SK-MEL-5 (cell line): ENCODE results near the gene SNAI3. TPM values are rescaled to one million over a fixed set of nuclear protein-coding genes. Genes with fewer than 3 reads are reported as not detected.

Experiments
- DNase-seq: peaks from one replicate; pipeline ENCODE4 v3.0.0-alpha.2; 2016; ENCODE audit warnings: low read depth, low spot score
- in situ Hi-C: cut with HindIII; loops from 2 replicates; pipeline ENCODE4 v1.10.0; 2016; ENCODE audit warnings: low sequenced_read_pairs, high pct_unique_total_duplicates, low pct_unique_long_range_greater_than_20kb
- total RNA-seq: library from RNA; depleted of rRNA; stranded (reverse); fragments of >200 nt; shearing (Covaris generic); gene quantifications from 2 replicates; pipeline ENCODE4 v1.2.3, GENCODE V29; 2014

SNAI3 gene
- total RNA-seq, 1 experiment from 2014 or later = not detected

GRCh38 chr16:88697116-88697830 lies 11.0 kb upstream of the SNAI3 start:
- no peak for DNase-seq
- in situ Hi-C loops = no loop called here

- in situ Hi-C loops = no loop called here
- DNase-seq = no peak
These were observed 10.1 kb upstream of the SNAI3 start for GRCh38 chr16:88696441-88696840.

DNA sequence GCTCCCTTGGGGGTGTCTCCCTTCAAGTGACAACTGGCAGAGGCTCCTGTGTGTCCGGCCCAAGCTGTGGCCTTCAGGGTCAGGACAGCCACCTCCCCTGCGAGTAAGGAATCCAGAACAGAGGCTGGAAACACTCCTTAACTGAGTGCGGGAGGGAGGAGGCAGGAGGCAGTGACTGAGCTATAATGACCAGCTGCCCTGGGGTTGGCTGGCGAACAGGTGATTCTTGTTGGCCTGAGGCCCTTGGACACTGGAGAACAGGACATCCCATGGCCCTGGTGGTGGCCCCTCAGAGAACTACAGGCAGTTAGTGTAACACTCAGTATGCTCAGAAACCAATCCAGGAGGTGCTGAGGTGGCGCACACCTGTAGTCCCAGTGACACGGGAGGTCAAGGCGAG lies 9.4 kb upstream of the SNAI3 start:
- in situ Hi-C loops = no loop called here
- no peak for DNase-seq

DNA sequence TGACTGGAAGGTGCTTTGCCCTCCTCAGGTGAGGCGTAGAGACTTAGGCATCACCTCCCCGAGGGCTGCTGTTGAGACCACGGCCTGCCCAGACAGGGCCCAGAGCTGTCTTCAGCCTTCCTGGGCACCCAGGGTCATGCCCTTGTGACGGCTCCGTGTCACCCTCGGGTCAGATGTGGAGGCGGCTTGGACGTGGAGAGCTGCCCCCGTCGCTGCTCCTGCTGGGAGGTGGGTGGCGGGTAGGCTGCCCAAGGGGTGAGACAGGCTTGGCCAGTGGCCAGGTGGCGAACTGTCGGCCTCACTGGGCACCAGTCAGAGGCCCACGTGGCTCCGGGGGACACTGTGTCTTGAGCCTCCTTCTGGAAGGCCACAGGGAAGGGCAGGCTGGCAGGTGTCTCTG lies 8.9 kb upstream of the SNAI3 start:
- in situ Hi-C loops = no loop called here
- DNase-seq = no peak

GRCh38 chr16:88694221-88695087 lies 8.1 kb upstream of the SNAI3 start:
- in situ Hi-C loops = no loop called here
- DNase-seq = no peak

- in situ Hi-C loops = no loop called here
- DNase-seq = no peak
These were observed 7.3 kb upstream of the SNAI3 start for GRCh38 chr16:88693420-88694177.

DNA sequence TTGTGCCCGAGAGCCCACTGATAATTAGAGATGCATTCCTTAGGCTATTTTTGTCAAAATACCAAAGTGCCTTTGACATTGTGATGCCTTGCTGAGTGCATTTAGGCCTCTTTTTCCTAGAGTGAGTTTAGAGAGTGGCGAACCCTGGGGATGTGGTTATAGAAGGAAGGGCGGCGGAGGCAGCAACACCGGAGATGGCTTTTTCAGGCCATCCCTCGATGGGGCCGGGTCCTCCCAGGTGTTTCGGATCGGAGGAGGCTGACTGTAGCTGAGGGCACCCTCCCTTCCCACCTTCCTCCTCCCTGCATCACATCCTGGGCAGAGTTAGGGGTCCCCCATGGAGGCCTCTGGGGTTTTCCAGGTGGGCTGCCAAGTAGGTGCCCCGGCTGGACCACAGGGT lies 6.6 kb upstream of the SNAI3 start:
- in situ Hi-C loops = no loop called here
- DNase-seq = no peak

- in situ Hi-C loops = no loop called here
- DNase-seq = no peak
These were observed 5.7 kb upstream of the SNAI3 start for GRCh38 chr16:88691924-88692560.

- DNase-seq = no peak
- in situ Hi-C loops = no loop called here
These were observed 5.0 kb upstream of the SNAI3 start for GRCh38 chr16:88691129-88691813.

- in situ Hi-C loops = no loop called here
- DNase-seq = no peak
These were observed 4.2 kb upstream of the SNAI3 start for GRCh38 chr16:88690341-88691128.

- no peak for DNase-seq
- in situ Hi-C loops = no loop called here
These were observed 1.9 kb upstream of the SNAI3 start for GRCh38 chr16:88688013-88688778.

GRCh38 chr16:88687676-88688012 lies 1.3 kb upstream of the SNAI3 start:
- in situ Hi-C loops = no loop called here
- DNase-seq = no peak

DNA sequence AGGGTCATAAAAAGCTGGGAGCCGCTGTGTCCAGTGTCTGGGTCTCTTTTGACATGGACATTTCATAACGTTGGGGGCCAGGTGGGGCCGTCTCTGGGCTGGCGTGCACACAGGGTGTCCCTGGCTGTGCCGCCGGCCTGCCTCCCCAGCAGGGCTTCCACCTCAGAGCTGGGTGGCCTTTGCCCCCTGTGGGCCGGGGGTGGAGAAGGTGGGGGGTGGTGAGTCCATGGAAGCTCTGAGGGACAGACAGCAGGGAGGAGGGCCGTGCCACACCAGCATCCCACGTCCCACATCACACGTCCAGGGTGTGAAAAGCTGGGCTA lies 908 bp upstream of the SNAI3 start:
- DNase-seq = no peak
- in situ Hi-C loops = no loop called here

GRCh38 chr16:88686062-88686438 lies 257 bp downstream of the SNAI3 start:
- in situ Hi-C loops = no loop called here
- no peak for DNase-seq

DNA sequence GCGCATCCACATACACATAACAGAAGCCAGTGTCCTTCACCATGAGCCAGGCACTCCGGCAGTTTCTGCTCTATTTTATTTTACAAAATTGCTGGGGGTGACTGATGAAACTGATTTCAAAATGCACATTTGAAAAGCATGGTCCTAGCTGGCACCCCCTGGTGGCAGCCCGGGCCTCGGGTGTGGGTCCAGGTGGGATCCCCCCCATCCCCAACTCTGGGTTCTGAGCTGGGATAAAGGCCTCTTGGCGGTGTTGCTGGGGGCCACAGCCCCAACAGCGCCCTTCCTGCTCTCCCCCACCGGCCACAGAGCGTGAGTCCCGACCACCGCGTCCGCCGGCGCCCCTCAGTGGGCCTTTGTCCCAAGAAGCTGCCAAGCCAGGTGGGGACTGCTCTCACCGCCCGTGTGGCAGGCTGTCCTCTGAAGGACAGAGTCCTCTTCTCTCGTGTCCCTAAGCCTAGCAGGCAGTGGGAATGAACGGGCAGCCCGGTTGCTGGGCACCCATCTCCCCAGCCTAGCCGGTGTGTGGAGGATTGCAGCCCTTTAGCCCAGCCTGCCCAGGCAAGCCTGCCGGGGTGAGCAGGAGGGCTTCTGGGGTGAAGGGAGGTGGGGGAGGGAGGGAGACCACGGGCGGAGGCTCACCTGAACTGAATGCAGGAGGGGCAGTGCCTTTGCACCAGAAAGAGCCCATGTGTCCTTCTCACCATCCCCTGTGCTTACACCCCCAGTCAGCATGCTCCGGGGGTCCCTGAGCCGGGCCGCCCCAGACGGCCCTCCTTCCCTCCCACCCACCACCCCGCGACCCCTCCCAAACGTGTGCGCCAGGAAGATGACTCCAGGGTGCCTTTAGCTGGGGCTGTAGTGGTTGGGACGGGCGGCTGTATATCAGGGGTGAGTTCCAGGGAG lies 898 bp downstream of the SNAI3 start:
- in situ Hi-C loops = no loop called here
- DNase-seq = no peak
